PFSK-1 (cell line): Measurements from ENCODE around the gene PBX4.

Experiments
- FOXP2 ChIP-seq: optimal IDR thresholded peaks from 2 replicates; pipeline ENCODE3; 2011; ENCODE audit warnings: borderline replicate concordance, control low read depth, inconsistent platforms; ENCODE audit not compliant: insufficient read depth; ENCODE audit errors: extremely low read length, extremely low read depth
- POLR2AphosphoS5 ChIP-seq: IDR thresholded peaks from 2 replicates; pipeline ENCODE4 v1.6.1; 2012; ENCODE audit warnings: low read depth, mild to moderate bottlenecking, control low read depth, low read length, moderate library complexity
- SIN3A ChIP-seq: IDR thresholded peaks from 2 replicates; pipeline ENCODE4 v1.6.1; 2012; ENCODE audit warnings: mild to moderate bottlenecking, low read length, moderate library complexity, borderline replicate concordance; ENCODE audit not compliant: insufficient read depth
- TAF1 ChIP-seq: IDR thresholded peaks from 2 replicates; pipeline ENCODE4 v1.6.1; 2012; ENCODE audit warnings: low read length, control low read depth, borderline replicate concordance; ENCODE audit not compliant: insufficient read depth
- TF ChIP-seq, protein P1 (sequence below), 2 experiments: IDR thresholded peaks; 2 replicates each; pipeline versions ENCODE4 v1.6.1 to v1.8.0; 2011 to 2012; ENCODE audit warnings: low read depth in 2 of 2, low read length in 2 of 2, control low read depth in 1 of 2, inconsistent platforms in 1 of 2, mild to moderate bottlenecking in 1 of 2, moderate library complexity in 1 of 2; ENCODE audit not compliant: insufficient read depth in 1 of 2

DNA sequence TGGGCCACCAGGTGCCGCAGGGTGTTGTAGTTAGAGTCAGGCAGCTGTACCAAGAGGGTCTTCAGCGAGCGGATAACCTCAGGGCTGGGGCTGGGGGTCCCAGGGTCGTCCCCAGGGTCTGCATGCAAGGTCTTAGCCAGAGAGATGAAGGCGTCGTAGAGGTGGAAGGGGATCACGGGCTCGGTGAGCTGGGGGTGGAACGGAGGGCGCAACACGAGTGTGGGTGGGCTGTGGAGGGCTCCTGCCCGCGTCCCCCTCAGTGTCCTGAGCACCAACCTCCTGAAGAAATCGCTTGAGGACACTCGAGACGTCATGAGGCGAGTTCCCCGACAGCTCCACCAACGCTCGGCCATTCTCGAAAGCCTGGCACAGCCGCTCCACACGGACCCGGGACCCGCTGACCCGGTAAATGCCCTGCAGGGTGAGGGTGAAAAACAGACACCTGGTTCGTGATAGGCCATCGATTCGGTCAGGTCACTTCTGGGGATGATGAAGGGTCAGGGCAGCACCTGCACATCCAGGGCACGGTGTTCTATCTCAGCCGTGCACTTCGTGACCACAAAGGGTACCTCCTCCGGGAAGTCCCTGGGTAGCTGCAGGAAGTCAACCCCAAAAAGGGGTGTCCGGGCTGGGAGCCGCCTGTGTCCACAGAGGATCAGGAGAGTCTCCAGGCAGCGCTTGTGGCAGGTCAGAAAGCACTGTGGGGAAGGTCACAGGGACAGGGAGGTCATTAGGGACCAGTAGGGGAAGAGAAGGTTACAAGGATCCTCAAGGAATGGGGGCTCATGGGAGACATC is 16.2 kb upstream of the PBX4 start:
- TF ChIP-seq SIN3A: no peak
- TF ChIP-seq TAF1: no peak
- no peak for TF ChIP-seq POLR2AphosphoS5
- TF ChIP-seq, protein P1, sequence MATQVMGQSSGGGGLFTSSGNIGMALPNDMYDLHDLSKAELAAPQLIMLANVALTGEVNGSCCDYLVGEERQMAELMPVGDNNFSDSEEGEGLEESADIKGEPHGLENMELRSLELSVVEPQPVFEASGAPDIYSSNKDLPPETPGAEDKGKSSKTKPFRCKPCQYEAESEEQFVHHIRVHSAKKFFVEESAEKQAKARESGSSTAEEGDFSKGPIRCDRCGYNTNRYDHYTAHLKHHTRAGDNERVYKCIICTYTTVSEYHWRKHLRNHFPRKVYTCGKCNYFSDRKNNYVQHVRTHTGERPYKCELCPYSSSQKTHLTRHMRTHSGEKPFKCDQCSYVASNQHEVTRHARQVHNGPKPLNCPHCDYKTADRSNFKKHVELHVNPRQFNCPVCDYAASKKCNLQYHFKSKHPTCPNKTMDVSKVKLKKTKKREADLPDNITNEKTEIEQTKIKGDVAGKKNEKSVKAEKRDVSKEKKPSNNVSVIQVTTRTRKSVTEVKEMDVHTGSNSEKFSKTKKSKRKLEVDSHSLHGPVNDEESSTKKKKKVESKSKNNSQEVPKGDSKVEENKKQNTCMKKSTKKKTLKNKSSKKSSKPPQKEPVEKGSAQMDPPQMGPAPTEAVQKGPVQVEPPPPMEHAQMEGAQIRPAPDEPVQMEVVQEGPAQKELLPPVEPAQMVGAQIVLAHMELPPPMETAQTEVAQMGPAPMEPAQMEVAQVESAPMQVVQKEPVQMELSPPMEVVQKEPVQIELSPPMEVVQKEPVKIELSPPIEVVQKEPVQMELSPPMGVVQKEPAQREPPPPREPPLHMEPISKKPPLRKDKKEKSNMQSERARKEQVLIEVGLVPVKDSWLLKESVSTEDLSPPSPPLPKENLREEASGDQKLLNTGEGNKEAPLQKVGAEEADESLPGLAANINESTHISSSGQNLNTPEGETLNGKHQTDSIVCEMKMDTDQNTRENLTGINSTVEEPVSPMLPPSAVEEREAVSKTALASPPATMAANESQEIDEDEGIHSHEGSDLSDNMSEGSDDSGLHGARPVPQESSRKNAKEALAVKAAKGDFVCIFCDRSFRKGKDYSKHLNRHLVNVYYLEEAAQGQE (IDR thresholded peaks at IDR 0.05; ENCODE audit: insufficient read depth in 1 of 2, low read depth in 2 of 2, low read length in 2 of 2): no peak
- no peak for TF ChIP-seq FOXP2
